Cardiac muscle cell (in vitro differentiated cells and primary cell): Measurements from ENCODE around the gene ATG5. TPM values are rescaled to one million over a fixed set of nuclear protein-coding genes. Genes with fewer than 3 reads are reported as not detected.

Experiments
- DNase-seq, 2 donors: peaks; one replicate each; pipeline versions ENCODE4 v3.0.0 to v3.0.0-alpha.2; 2010 to 2017; ENCODE audit warnings: low read depth in 1 of 2, low spot score in 1 of 2
- H3K27ac ChIP-seq: fragments of 200-600 bp; sonication (generic); 2 replicates; pipeline ENCODE4 v1.5.1; 2016
- H3K27me3 ChIP-seq: fragments of 200-600 bp; sonication (generic); 2 replicates; pipeline ENCODE4 v1.6.0; 2016; ENCODE audit warnings: control low read depth
- H3K36me3 ChIP-seq: fragments of 200-600 bp; sonication (generic); 2 replicates; pipeline ENCODE4 v1.5.1; 2016; ENCODE audit warnings: control low read depth
- H3K4me1 ChIP-seq: fragments of 200-600 bp; sonication (generic); 2 replicates; pipeline ENCODE4 v1.8.1; 2017; ENCODE audit warnings: low read depth, mild to moderate bottlenecking, mixed run types
- H3K4me3 ChIP-seq: fragments of 200-600 bp; sonication (generic); 2 replicates; pipeline ENCODE4 v1.5.1; 2016; ENCODE audit warnings: mild to moderate bottlenecking
- H3K9me3 ChIP-seq: fragments of 200-600 bp; sonication (generic); 2 replicates; pipeline ENCODE4 v1.5.1; 2017; ENCODE audit warnings: low read depth, mild to moderate bottlenecking, control low read depth
- polyA plus RNA-seq: library from polyadenylated mRNA; unstranded; fragments of >200 nt; fragmentation: Nextera tagmentation; extraction: Ambion mirVana; gene quantifications from 2 replicates; pipeline ENCODE4 v1.2.1, GENCODE V29; 2016
- total RNA-seq: library from RNA; depleted of rRNA; stranded (reverse); fragments of >200 nt; gene quantifications from 2 replicates; pipeline ENCODE4 v1.2.3, GENCODE V29; 2016
- TF ChIP-seq, protein P1 (sequence below): IDR thresholded peaks from 2 replicates; pipeline ENCODE4 v1.5.1; 2012; ENCODE audit warnings: low read depth, mild to moderate bottlenecking, low read length

ATG5 gene
- total and polyA plus RNA-seq, 2 experiments from 2014 or later: 15.2 to 32.2 TPM

DNA sequence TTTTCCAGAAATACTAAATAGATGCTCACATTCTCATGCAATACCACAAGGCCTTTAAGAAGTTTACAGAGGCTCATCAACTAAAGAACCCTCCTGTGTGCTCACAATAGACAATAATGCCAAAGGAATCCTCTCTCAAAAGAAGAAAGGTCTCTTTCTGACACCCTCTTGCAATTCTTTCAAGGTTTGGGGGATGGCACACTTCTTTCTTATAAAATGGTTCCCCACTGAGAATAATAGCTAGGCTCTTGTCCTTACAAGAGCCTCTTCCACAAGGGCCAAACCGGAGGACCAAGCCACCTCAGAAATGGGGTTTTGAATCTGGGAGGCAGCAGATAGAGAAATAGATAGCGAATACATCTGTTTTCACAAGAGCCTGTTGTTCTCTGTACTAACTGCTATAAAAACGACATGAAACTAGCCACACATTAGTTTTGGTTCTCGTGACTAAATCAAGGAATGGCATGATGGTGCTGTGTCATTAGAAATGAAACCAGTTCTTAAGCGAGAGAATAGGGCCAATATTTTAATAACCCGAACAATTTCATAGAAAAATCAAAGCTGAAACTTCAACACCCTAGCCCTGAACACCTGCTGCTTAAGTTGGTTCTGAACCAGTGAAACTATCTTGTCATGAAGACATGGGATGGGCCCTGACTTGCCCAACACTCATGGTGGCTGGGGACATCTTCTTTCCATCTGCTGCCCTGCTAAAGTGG is 158.3 kb downstream of the ATG5 start:
- DNase-seq: no peak
- Histone ChIP-seq H3K36me3 (no peaks in the 10 kb centered on the region), H3K4me1 (peaks cover 13% of the 10 kb centered on the region), H3K9me3 (no peaks in the 10 kb centered on the region), H3K4me3 (no peak overlapping the region), H3K27me3 (no peaks in the 10 kb centered on the region), H3K27ac (no peak overlapping the region)
- TF ChIP-seq, protein P1, sequence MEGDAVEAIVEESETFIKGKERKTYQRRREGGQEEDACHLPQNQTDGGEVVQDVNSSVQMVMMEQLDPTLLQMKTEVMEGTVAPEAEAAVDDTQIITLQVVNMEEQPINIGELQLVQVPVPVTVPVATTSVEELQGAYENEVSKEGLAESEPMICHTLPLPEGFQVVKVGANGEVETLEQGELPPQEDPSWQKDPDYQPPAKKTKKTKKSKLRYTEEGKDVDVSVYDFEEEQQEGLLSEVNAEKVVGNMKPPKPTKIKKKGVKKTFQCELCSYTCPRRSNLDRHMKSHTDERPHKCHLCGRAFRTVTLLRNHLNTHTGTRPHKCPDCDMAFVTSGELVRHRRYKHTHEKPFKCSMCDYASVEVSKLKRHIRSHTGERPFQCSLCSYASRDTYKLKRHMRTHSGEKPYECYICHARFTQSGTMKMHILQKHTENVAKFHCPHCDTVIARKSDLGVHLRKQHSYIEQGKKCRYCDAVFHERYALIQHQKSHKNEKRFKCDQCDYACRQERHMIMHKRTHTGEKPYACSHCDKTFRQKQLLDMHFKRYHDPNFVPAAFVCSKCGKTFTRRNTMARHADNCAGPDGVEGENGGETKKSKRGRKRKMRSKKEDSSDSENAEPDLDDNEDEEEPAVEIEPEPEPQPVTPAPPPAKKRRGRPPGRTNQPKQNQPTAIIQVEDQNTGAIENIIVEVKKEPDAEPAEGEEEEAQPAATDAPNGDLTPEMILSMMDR: no peak

DNA sequence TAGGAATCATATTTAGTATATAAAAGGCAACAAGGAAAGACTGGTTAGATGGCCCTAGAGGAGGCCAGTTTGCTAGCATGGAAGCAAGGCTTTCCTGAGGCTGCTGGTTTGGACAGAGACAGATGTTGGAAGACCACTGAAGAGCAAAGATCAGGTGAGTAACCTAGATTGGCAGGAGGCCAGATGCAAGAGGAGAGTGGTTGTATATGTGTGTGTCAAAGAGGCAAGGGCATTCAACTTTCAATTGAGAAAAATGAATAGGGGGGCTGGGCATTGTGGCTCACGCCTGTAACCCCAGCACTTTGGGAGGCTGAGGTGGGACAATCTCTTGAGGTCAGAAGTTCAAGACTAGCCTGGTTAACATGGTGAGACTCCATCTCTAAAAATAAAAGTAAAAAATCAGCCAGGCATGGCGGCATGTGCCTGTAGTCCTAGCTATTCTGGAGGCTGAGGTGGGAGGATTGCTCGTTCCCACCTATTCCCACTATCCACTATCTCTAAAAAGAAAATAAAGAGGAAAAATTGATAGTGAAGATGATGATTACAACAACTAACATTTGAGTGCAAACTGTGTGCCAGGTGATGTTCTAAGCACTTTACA is 159.6 kb downstream of the ATG5 start:
- no peak overlapping the region for H3K4me3 ChIP-seq
- peaks cover 12% of the 10 kb centered on the region for H3K4me1 ChIP-seq
- H3K27ac ChIP-seq: no peak overlapping the region
- H3K9me3 ChIP-seq: no peaks in the 10 kb centered on the region
- TF ChIP-seq, protein P1: no peak
- no peaks in the 10 kb centered on the region for H3K27me3 ChIP-seq
- DNase-seq: no peak
- no peaks in the 10 kb centered on the region for H3K36me3 ChIP-seq

DNA sequence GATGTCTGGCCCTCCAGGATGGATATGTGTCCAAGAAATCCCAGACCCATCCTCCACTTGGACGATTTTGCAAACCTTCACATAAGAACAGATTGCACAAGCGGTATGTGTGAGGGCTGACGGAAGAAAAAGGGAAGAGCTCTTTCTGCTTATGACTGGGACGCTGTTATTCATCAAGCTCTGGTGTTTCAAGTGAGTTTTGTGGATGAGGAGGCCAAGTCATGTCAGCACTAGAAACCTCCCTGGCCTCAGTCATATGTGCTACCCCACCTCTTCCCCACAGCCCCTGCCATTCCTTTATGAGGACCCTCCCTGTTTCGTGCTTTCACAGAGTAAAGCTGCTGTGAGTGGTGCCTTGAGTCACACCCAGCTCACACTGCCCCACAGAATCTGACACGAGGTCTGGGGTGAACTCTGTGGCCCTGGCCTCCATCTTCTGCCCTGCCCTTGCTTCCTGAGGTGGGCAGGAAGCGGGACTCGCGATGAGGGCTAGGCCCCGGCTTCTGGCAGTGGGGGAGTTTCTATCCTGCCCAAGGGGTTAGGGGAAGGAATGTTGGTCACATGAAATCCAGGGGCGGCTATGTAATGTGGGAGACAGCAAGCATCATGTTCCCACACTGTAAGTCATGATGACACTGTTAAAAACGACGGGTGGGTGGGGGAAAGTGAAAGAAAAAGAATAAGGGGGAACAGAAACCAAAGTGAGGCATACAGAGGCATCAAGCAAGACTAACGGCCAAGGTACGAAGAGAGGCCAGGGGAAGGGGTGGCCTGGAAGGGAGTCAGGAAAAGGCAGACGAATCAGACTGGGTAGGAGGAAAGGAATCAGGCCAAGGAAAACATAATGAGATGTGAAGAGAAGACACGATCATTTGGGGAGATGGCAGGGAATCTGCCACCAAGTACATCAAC is 161.3 kb downstream of the ATG5 start:
- H3K4me3 ChIP-seq: no peak overlapping the region
- peak in 1 of 2 donors; percentile 92 for DNase-seq
- no peaks in the 10 kb centered on the region for H3K27me3 ChIP-seq
- no peaks in the 10 kb centered on the region for H3K9me3 ChIP-seq
- no peaks in the 10 kb centered on the region for H3K4me1 ChIP-seq
- H3K27ac ChIP-seq: no peak overlapping the region
- H3K36me3 ChIP-seq: no peaks in the 10 kb centered on the region
- TF ChIP-seq, protein P1: no peak

DNA sequence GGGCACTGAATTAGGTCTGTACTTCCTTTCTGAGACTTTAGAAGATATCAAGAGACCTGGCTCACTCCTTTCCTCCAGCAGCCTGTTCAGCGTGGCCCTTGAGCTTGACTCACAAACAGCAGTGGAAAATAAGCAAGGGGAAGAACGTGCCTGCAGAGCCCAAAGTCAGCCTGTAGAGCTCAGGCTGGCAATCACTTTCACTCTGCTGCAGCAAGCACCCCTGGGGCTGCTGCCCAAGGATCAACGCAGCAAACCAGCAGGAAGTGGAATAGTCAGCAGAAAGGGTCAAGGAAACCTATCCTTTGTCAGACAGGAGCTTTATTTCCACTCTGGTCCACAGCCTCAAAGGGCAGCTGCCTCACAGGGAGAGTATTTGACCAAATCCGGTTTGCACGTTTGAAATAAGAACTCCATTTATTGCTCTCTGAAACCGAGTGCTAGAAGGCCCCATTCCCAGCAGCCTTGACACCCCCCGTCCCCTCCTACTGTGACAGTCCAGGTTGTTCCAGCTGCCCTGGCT is 162.1 kb downstream of the ATG5 start:
- Histone ChIP-seq H3K4me3 (no peak overlapping the region), H3K27me3 (no peaks in the 10 kb centered on the region), H3K27ac (no peak overlapping the region), H3K36me3 (no peaks in the 10 kb centered on the region), H3K9me3 (no peaks in the 10 kb centered on the region), H3K4me1 (no peaks in the 10 kb centered on the region)
- TF ChIP-seq, protein P1: no peak
- peak; percentile 39 to 80 for DNase-seq

DNA sequence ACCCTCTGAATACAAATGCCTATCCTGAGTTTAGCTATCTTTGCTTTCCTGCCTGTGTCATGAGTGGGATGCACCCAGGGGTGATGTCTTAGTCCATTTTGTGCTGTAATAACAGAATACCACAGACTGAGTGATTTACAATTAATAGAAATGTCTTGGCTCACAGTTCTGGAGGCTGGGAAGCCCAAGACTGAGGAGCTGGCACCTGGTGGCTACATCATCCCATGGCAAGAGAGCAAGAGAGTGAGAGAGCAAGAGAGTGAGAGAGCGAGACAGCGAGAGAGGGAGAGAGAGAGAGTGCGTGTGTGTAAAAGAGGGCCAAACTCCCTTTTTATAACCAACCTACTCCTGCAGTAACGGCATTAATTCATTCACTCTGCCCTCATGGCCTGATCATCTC is 162.6 kb downstream of the ATG5 start:
- no peak overlapping the region for H3K27ac ChIP-seq
- no peaks in the 10 kb centered on the region for H3K36me3 ChIP-seq
- DNase-seq: no peak
- no peaks in the 10 kb centered on the region for H3K9me3 ChIP-seq
- H3K4me1 ChIP-seq: no peaks in the 10 kb centered on the region
- TF ChIP-seq, protein P1: no peak
- H3K4me3 ChIP-seq: no peak overlapping the region
- H3K27me3 ChIP-seq: no peaks in the 10 kb centered on the region
